ENCODE data around the gene SLC27A5. TPM values are rescaled to one million over a fixed set of nuclear protein-coding genes. Genes with fewer than 3 reads are reported as not detected.
"Not testable (repeated sequence)": the region's sequence is repeated elsewhere in the genome, so short reads cannot be mapped to it uniquely, and the experiment has no call there.

Gene SLC27A5
- polyA plus RNA-seq, 3 donors, result 8.0 to 9.9 (median 9.7) TPM

DNA sequence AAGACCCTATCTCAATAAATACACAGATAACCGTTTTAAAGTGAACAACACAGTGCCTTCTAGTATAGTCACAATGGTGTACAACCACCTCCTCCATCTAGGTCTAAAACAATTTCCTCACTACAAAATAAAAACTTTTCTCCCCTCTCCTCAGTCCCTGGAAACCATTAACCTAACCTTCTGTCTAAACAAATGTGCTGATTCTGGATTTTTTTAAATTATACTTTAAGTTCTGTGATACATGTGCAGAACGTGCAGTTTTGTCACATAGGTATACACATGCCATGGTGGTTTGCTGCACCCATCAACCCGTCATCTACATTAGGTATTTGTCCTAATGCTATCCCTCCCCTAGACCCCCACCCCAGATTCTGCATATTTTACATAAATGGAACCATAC lies 17.6 kb upstream of the SLC27A5 start:
- no peak for DNase-seq (ENCODE audit: low read depth in 3 of 3, low spot score in 2 of 3)

DNA sequence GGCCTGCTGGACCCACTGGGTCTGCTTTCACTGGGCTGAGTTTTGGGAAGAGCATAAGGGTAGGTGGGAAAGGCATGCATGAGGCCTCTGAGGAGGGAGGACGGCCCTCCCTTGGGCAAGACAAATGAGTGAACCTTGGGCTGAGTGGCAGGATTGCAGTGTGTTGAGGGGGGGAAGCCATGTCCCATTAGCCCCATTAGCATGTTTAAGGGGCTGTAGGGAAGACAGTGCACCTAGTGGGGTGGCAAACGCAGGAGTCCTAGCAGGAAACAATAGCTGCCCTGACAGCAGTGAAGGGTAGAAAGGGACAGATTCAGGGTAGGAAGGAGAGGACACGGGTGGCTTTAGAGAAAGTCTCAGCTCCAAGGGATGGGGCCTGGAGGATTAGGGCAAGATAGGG lies 10.9 kb upstream of the SLC27A5 start:
- no peak for DNase-seq (ENCODE audit: low read depth in 3 of 3, low spot score in 2 of 3)

DNA sequence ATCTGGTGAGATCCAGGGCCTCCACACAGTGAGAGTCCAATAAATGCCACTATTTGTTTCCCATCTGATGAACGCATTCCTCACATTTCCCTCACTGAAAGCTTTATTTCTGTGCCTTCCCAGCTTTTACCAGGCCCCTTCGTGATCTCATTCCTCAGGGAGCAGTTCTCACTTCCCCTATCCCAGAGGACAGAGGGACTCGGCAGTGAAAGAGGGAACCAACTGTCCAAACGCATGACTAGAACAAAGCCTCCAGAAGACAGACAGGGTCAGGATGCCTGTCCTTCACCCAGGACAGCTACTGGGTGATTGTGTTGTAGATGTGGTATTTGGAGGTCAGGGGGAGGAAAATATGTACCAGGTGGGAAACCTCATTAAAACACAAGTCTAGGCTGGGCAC lies 9.9 kb upstream of the SLC27A5 start:
- DNase-seq (ENCODE audit: low read depth in 3 of 3, low spot score in 2 of 3), result no peak

DNA sequence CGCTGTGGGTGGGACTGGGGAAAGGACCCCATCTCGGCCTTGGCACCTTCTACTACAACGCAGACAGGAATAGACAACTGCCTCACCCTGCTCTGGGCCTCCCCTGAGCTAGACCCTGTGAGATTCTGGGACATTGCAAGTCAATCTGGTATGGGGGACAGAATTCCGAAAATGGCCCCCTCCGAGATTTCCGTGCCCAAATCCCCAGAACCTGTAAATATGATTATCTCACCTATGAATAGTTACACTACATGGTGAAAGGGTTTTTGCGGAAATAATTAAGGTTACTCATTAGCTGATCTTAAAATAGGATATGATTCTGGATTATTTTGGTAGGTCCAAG lies 8.4 kb upstream of the SLC27A5 start:
- no peak for DNase-seq (ENCODE audit: low read depth in 3 of 3, low spot score in 2 of 3)

DNA sequence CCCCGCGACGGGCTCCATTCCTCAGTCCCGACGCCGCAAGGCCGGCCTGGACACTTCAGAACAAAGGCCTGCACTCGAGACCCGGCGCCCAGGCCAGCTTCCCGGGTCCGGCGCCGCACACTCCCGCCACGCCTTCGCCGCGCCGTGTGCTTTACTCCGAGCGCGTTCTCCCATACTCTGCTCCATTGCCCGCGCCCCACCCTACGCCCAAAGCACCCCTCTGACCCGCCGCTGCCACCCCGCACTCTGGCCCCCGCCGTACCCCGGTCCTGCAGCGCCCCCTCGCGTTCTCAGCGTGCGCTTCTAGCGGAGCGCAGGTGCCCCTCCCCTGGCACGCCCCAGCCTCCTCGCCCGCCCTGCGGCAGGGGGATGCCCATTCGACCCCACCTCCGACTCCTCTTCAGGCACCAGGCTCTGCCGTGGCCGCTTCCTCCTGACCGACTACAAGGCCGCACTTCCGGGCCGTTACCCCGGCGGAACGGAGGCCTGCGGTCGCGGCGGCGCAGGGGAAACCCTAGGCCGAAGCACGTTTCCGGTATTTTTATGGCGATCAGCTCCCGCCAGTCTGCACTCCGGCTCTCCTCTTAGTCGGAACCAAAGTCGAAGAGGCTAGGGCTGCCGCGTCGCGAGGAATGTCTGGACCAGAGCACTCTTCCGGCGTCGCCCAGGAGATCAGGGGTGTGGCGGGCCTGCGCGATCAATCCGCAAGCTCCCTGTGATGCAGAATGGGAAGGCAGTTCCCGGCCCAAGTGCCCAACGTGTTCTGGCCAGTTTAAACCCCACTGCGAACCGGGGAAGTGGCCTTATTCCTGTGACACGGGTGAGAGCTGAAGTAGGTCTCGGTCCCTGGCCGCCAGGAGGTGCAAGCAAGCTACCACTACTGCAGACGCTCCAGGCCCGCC lies 7.8 kb upstream of the SLC27A5 start, which contains the start of gene ZBTB45:
Gene ZBTB45 (minus strand): TSS at position 456 of the 902 bp plus-strand sequence. CDS start 2,137 bp downstream, outside the sequence.
- DNase-seq (ENCODE audit: low read depth in 3 of 3, low spot score in 2 of 3), result peak in 2 of 3 donors; percentile 86 to 92

DNA sequence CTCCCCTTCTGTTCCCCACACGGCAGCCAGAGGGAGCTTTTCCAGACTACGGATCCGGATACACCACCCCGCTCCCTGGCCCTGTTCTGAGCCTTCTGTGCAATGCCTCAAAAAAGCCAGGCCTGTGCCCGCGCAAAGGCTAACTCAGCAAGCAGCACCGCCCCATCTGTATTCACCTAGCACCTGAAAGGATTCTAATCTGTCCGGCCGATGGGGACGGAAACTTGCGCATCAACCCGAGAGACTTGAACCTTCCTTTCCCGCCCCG lies 7.2 kb upstream of the SLC27A5 start:
- DNase-seq (ENCODE audit: low read depth in 3 of 3, low spot score in 2 of 3), result peak in 2 of 3 donors; percentile 51 to 65

DNA sequence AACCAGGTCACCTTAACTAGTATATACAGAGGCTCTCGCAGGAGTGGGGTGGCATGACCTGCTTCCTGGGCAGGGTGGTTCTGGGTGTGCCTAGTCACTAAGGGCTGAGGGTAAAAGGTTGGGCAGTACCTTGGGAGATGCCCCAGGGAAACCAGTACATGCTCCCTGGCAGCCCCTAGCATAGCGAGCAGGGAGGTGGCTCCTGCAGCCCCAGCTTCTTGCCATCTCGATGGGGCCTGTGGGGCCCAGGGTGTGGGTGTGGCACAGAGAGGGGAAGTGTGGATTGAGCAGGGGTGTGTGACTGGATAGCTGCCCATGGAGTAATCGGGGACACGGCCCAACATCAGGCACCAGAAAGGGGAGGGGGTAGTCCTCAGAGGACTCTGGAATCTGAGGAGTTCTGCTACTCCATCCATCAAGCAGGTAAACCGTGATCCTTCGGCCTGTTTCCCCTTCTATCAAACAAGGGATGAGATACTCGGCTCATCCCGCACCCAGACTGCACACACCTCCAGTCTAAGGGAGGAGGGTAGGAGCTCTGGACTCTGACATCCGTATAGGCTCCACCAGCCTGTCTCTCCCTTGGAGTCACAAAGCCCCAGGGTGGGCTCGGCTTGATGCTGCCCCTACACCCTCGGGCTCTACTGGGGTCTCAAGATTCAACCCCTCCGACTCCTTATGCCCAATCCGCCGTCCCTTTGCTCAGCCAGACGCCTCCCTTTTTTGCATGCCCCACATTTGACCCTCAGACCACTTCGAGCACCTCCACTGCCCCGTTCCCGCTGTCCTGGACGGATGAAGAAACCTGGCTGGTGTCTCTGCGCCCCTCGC lies 6.7 kb upstream of the SLC27A5 start:
- no peak for DNase-seq (ENCODE audit: low read depth in 3 of 3, low spot score in 2 of 3)

DNA sequence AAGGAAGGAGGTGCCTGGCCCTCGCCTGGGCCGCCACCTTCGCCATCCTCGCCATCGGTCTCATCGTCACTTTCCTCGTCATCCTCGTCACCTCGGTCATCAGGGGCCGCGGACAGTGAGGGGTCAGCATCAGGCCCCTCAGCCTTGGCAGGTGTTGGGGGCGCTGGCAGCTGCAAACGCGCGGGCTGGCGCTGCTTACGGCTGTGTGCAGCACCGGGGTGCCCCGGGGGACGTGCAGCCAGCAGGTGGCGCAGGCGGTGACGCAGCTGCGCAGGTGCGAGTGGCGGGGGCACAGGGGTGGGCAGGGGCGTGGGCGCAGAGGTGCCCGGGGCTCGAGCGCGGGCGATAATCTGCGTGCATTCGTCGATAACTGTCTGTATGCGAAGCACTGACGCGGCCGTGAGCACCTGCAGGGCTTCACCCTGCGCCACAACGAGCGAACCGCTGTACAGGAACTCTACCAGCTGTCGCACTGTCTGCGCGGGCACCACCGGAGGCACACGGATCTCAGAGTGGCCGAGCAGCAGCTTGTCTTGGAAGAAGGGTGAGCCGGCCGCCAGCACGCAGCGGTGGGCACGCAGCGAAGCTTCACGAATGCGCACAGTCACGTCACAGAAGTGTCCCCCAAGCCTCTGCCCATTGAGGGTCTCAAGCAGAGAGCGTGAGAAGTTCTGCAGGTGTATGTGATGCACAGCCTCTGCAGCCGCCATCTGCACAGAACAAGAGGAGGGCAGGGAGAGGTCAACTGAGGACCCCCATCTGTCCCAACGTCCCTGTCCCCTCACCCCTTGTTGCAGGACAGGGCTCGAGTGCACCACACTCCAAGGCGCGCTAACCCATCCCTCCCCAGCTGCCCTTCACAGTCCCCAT lies 5.4 kb upstream of the SLC27A5 start:
- DNase-seq (ENCODE audit: low read depth in 3 of 3, low spot score in 2 of 3), result no peak

DNA sequence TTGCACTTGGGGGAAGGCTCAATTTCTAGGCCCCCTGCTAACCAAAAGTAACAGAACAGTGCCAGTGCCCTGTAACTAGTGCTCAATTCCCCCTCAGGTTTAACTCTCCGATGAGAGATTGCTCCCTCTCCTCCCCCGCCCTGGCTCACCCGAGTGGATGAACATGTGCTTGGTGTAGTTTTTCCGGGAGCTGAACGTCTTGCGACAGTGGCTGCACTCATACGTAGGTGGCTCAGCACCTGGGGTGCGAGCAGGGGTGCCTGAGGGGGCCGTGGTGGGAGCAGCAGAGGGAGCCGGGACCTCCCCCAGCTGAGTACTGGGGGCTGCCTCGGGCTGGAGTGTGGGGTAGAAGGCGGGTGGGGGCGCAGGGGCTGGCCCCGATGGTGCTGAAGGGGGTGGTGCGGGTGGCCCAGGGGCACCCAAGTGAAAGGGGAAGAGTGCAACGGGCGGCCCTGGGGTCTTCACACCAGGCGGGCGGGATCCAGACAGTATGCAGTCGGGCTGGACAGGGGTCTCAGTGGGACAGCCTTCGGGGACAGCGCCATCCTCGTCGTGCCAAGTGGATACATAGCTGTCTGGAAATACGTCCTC lies 4.5 kb upstream of the SLC27A5 start:
- no peak for DNase-seq (ENCODE audit: low read depth in 3 of 3, low spot score in 2 of 3)

DNA sequence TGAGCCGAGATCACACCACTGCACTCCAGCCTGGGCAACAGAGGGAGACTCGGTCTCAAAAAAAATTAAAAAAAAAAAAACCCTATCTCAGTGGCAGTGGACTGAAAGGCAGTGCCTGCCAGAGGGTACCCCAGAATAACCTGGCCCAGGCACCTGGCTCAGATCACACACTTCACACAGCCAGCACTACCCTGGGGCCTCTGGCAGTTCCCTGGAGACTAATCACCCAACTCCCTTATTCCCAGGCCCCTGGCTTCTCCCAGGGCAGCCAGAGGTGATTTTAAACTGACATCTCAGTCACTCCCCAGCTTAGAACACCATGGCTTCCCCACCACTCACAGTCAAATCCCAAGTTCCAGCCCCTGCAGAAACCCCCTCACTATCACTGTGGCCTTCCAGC lies 3.5 kb upstream of the SLC27A5 start:
- no peak for DNase-seq (ENCODE audit: low read depth in 3 of 3, low spot score in 2 of 3)

DNA sequence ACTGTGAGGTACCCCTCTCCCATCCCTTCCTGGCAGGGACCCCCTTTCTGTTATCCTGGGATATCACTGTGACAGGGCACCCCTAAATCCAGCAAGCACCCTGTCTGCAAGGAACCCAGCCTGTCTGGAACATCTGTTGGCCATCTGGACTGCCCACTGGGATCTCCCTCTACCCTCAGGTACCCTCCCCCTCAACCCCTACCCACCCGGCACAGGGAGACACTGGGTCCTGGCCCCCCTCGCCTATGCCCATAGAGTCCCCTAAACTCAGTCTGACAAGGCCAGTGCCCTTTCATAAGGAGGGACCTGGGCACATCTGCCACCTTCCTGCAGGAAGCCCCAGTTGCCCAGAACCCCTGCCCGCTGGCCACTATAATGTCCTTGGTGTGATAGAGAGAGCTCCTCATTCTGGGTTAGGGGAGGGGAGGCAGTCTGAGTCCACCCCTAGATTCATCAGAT lies 2.8 kb upstream of the SLC27A5 start:
- no peak for DNase-seq (ENCODE audit: low read depth in 3 of 3, low spot score in 2 of 3)

DNA sequence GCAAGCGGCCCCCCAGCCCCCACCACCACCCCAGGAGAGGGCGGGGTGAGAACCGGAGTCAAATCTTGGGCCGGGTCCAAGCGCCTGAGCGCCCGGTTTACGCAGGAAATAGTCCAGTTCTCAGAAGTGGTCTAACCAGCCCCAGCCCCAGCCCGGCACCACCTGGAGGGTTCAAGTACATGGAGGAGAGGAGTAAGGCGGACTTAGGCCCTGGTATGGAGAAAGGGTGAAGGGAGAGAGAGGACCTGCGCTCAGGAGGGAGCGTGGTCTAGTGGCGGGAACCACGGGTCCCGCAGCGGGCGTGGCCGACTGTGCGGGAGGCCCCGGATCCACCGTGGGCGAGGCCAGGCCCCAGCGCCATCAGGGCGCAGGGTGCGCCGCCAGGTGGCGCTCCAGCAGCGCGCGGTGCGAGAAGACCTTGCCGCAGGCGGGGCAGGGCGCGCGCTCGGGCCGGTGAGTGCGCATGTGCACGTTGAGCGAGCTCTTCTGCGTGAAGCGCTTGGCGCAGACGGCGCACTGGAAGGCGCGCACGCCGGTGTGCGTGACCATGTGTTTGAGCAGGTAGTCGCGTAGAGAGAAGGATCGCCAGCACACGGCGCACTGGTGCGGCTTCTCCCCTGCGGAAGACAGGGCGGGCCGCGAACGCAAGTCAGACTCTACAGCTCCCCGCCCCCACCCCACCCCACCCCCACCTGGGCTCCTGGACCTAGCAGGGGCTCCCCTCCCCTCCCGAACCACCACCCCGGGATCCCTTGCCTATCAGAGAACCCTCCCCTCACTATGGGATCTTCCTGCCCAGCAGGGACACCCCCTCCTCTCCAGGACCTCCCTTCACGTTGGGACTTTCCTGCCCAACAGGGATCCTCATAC lies 2.1 kb upstream of the SLC27A5 start:
- DNase-seq (ENCODE audit: low read depth in 3 of 3, low spot score in 2 of 3), result peak in 2 of 3 donors; percentile 70 to 74

DNA sequence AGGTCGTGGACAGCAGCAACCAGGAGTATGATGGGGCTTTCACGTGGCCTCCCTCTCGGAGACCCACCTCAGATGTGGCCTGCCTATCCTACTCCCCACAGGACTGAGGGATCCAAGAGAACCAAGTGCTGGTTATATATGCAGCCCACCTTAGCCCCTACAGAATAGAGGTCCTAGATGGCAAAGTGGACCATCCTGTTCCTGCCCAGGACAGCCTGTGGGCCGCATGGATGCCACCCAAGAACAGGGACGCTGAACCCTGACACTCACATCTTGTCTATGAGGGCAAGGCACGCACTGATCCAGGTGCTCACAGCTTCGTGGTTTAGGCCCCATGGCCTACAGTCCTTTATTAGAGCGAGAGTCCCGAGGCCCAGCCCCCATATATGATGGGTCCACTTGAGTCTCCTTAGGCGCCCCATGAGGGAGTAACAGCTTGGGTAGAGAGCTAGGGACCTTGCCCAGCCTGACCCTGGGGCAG lies 1.5 kb upstream of the SLC27A5 start:
- no peak for DNase-seq (ENCODE audit: low read depth in 3 of 3, low spot score in 2 of 3)

DNA sequence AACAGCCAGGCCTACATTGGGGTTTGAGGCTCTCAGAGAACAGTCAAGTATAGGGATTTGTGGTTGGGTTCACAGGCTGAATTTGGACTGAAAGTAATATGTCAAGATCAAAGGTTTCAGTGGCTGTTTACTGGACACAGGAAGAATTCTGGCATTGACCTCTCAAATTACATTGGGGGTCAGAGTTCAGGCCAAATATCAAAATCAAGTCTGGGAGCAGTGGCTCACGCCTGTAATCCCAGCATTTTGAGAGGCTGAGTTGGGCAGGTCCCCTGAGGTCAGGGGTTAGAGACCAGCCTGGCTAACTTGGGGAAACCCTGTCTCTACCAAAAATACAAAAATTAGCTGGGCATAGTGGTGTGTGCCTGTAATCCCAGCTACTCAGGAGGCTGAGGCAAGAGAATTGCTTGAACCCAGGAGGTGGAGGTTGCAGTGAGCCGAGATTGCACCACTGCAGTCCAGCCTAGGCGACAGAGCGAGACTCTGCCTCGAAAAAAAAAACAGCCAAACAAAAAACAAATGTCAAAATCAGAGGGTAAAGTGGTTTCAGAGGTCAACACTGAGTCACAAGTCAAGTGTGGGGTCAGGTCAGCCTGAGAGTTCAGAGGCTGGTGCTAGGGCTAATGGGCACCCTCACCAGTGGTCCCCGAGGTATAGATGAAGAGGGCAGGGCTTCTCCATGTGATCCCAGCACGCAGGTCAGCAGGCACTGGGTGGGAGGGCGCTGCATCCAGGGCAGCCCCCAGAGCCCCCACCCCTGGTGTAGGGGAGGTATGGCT lies 1.5 kb downstream of the SLC27A5 start:
- no peak for DNase-seq (ENCODE audit: low read depth in 3 of 3, low spot score in 2 of 3)

DNA sequence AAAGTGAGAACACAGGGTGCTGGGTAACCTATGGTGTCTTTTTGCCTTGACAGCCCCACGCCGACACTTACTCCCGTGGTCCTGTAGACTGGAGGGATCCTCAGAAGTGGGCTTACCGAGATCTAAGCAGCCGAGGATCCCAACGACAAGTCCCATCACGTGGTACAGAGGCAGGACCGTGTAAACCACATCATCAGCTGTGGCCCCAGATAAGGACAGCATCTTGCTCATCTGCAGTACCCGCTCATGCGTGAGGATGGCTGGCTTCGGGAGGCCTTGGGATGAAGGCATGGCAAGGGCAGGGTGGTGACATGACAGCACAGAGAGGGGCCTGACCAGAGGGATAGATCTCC lies 2.1 kb downstream of the SLC27A5 start:
- DNase-seq (ENCODE audit: low read depth in 3 of 3, low spot score in 2 of 3), result no peak

DNA sequence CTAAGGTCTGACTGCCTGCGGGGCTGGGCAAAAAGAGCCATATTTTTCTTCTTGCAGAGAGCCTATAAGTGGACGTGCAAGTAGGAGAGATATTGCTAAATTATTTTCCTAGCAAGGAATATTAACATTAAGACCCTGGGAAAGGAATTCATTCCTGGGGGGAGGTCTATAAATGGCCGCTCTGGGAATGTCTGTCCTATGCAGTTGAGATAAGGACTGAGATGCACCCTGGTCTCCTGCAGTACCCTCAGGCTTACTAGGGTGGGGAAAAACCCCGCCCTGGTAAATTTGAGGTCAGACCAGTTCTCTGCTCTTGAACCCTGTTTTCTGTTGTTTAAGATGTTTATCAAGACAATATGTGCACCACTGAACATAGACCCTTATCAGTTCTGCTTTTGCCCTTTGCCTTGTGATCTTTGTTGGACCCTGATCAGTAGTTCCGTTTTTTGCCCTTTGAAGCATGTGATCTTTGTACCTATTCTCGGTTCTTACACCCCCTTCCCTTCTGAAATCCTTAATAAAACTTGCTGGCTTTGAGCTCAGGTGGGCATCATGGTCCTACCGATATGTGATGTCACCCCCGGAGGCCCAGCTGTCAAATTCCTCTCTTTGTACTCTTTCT lies 4.1 kb downstream of the SLC27A5 start:
- DNase-seq (ENCODE audit: low read depth in 3 of 3, low spot score in 2 of 3), result not testable (repeated sequence)

DNA sequence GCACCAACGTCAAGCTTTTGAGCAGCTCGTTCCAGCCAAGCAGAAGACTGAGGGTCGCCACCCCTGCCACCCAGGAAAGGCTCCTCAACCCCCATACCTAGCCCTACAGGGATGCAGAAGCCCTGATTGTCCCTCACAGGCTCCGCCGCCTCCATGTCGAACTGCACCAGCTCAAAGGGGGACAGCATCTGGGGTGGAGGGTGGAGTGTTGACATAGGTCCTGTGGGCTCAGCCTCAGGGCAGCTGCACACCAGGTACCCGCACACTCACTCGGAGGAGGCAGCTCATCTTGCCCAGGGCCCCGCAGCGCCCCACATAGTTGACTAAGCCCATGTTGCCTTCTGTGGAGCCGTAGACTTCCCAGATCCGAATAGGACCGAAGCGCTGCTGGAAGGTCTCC lies 11.6 kb downstream of the SLC27A5 start:
- no peak for DNase-seq (ENCODE audit: low read depth in 3 of 3, low spot score in 2 of 3)

Data from right renal cortex interstitium (tissue), 3 donors.